Transverse colon (tissue), 4 donors: ENCODE results near the gene ANKIB1. TPM values are rescaled to one million over a fixed set of nuclear protein-coding genes. Genes with fewer than 3 reads are reported as not detected.
"Not testable (repeated sequence)": the region's sequence is repeated elsewhere in the genome, so short reads cannot be mapped to it uniquely, and the experiment has no call there.

Experiments
- DNase-seq: peaks from one replicate; pipeline ENCODE4 v3.0.0-alpha.2; 2019
- H3K27ac ChIP-seq, 4 donors: fragments of 200-600 bp; sonication (generic); 2 replicates each; pipeline ENCODE4 v1.5.1; 2016 to 2018; ENCODE audit warnings: inconsistent platforms in 4 of 4
- H3K27me3 ChIP-seq: fragments of 200-600 bp; sonication (generic); 2 replicates; pipeline ENCODE4 v1.5.1; 2017; ENCODE audit warnings: inconsistent platforms
- H3K36me3 ChIP-seq, 4 donors: fragments of 200-600 bp; sonication (generic); 2 replicates each; pipeline ENCODE4 v1.5.1; 2017 to 2019; ENCODE audit warnings: inconsistent platforms in 4 of 4
- H3K4me1 ChIP-seq, 4 donors: fragments of 200-600 bp; sonication (generic); 2 replicates each; pipeline ENCODE4 v1.5.1; 2017 to 2020; ENCODE audit warnings: inconsistent platforms in 4 of 4
- H3K4me3 ChIP-seq, 4 donors: fragments of 200-600 bp; sonication (generic); 1 replicate in 1 of 4; 2 replicates in 3 of 4; pipeline versions ENCODE4 v1.5.1 to v1.6.1; 2017 to 2019; ENCODE audit warnings: inconsistent platforms in 4 of 4
- H3K9me3 ChIP-seq, 2 donors: fragments of 200-600 bp; sonication (generic); 2 replicates each; pipeline ENCODE4 v1.5.1; 2017 to 2019; ENCODE audit warnings: inconsistent platforms in 2 of 2
- EP300 ChIP-seq: sonication (generic); formaldehyde crosslinking; IDR thresholded peaks from one replicate; pipeline ENCODE4 v1.6.1; 2017; ENCODE audit warnings: antibody characterized with exemption, low read depth
- POLR2A ChIP-seq: fragments of 450-650 bp; IDR thresholded peaks from one replicate; pipeline ENCODE4 v1.6.1; 2016; ENCODE audit warnings: antibody characterized with exemption, mild to moderate bottlenecking, moderate library complexity
- POLR2AphosphoS5 ChIP-seq, 3 donors: sonication (generic); formaldehyde crosslinking; IDR thresholded peaks; one replicate each; pipeline ENCODE4 v1.6.1; 2016; ENCODE audit warnings: antibody characterized with exemption in 3 of 3
- WGBS, 2 donors: methylation state at CpG; one replicate each; pipeline ENCODE4 v1.1.5; 2018; ENCODE audit warnings: low coverage in 1 of 2; 5-methylcytosine and 5-hydroxymethylcytosine counted together
- in situ Hi-C, 4 donors: fragments of 200-750 bp; cut with MboI; loops; one replicate each; pipeline versions ENCODE4 v1.15.0 to v1.15.1; 2017; ENCODE audit warnings: low sequenced_read_pairs in 3 of 4, low pct_ligation_motif_present in 1 of 4, low pct_unique_long_range_greater_than_20kb in 1 of 4
- intact Hi-C: fragments of 100-400 bp; cut with DNase I; formaldehyde crosslinking; loops from one replicate; pipeline ENCODE4 v1.15.1; 2023; ENCODE audit warnings: low total_unique reads
- total RNA-seq, 4 donors: library from RNA; depleted of rRNA; stranded (reverse); fragments of >200 nt; gene quantifications; one replicate each; pipeline ENCODE4 v1.1.0, GENCODE V29; 2016
- TF ChIP-seq, protein P1 (sequence below), 5 experiments: fragments of 200-600 bp in 3 of 5; fragments of 450-650 bp in 2 of 5; sonication (generic) in 3 of 5; IDR thresholded peaks; 1 replicate in 2 of 5; 2 replicates in 3 of 5; pipeline ENCODE4 v1.5.1; 2016 to 2017; ENCODE audit warnings: antibody characterized with exemption in 5 of 5, inconsistent platforms in 3 of 5, mild to moderate bottlenecking in 2 of 5, moderate library complexity in 1 of 5

The ANKIB1 gene
- total RNA-seq, 4 donors from 2014 or later, result 29.9 to 45.9 (median 38.5) TPM

DNA sequence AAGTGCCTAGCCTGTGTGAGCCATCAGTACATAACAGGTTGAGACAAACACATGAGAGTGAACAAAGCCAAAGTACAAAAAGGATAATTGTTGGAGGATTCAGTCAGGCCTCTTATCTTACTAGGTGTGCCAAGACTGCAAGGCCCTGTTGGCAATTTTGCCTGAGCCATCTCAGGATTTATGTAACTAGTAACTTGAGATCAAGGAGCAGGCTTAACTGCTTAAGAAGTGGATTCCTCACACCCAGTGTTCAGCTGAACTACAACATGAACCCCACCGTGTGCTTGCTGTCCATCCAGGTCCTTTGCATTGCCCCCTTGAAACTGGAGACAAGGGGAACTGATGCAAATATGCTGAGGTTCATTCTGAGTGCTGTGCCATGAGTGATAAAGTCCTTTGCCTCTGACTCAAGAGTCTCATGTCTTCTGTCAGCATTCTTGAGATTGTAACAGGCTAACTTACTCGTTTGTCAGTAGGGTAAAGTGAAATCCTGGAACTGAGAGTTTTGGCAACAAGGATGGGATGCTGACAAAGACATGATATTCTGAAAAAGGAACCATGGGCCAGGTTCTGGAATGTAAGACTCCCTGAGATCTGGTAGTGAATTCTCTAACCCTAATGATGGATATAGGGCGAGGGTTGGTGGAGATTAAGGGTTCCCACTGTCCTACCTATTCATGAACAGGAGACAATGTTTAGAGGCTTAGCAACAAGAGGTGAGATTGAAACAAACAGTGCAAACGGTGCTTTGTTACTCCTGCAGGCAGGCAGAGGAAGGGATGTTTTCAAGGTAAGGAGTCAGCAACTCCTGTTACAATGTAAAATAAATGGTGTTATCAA is 157.4 kb downstream of the ANKIB1 start:
- H3K4me1 ChIP-seq, result no peaks in the 10 kb centered on the region
- no peak for DNase-seq
- in situ Hi-C loops (no loop called here), intact Hi-C loops (no loop called here)
- H3K9me3 ChIP-seq, result no peaks in the 10 kb centered on the region
- 67 to 100% methylated on average over 2 to 4 of the region's 4 CpGs for WGBS, 2 donors
- H3K36me3 ChIP-seq, result peaks cover 0 to 5% (median 2%) of the 10 kb centered on the region in 4 donors
- H3K27ac ChIP-seq, result no peak overlapping the region
- no peaks in the 10 kb centered on the region for H3K27me3 ChIP-seq
- H3K4me3 ChIP-seq, result no peak overlapping the region
- TF ChIP-seq POLR2AphosphoS5 (IDR thresholded peaks at IDR 0.05) (no peak), EP300 (no peak), POLR2A (no peak)
- TF ChIP-seq, protein P1, sequence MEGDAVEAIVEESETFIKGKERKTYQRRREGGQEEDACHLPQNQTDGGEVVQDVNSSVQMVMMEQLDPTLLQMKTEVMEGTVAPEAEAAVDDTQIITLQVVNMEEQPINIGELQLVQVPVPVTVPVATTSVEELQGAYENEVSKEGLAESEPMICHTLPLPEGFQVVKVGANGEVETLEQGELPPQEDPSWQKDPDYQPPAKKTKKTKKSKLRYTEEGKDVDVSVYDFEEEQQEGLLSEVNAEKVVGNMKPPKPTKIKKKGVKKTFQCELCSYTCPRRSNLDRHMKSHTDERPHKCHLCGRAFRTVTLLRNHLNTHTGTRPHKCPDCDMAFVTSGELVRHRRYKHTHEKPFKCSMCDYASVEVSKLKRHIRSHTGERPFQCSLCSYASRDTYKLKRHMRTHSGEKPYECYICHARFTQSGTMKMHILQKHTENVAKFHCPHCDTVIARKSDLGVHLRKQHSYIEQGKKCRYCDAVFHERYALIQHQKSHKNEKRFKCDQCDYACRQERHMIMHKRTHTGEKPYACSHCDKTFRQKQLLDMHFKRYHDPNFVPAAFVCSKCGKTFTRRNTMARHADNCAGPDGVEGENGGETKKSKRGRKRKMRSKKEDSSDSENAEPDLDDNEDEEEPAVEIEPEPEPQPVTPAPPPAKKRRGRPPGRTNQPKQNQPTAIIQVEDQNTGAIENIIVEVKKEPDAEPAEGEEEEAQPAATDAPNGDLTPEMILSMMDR (IDR thresholded peaks at IDR 0.05), result no peak

DNA sequence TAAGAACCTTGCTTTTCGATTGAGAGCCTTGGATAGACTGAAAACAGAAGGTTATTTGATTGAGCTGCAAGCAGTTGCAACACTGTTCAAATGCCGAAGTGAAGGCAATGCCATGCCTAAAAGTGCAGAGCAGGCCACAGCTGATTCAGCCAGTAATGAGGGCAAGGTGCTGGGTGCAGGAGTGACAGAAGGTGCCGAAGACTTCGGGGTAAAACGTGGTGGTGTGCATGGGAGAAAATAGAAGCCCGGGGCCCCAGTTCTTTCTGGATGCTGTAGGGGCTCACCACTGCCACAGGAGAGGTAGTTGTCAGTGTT is 157.9 kb downstream of the ANKIB1 start:
- Histone ChIP-seq H3K36me3 (peaks cover 0 to 5% (median 0%) of the 10 kb centered on the region in 4 donors), H3K27me3 (no peaks in the 10 kb centered on the region), H3K27ac (no peak overlapping the region), H3K4me3 (no peak overlapping the region), H3K4me1 (no peaks in the 10 kb centered on the region), H3K9me3 (no peaks in the 10 kb centered on the region)
- 93 to 100% methylated on average over 6 of the region's 6 CpGs for WGBS, 2 donors
- DNase-seq, result no peak
- in situ Hi-C loops, result no loop called here
- no peak for TF ChIP-seq POLR2A
- no peak for TF ChIP-seq EP300
- TF ChIP-seq, protein P1 (IDR thresholded peaks at IDR 0.05), result no peak
- TF ChIP-seq POLR2AphosphoS5 (IDR thresholded peaks at IDR 0.05), result no peak
- intact Hi-C loops, result no loop called here

DNA sequence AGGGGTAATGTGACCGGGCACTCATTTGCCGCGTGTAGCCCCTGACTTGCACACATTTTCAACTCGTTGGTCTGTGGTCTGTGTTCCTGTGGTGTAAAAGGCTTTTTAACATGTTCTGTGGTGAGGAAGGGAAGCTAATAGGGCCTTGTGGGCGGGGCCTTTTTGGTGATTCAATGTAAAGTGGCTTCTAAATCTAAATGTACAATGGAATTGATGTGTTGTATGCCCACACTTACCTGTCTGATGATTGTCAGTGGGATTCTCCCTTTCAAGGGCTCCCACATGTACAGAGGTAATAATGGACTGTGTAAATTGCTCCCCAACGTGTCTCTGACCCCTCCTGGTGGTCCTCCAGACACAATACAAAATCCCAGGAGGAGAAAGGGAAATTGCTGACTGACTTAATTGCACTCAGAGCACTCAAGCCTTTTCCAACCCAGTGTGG is 158.4 kb downstream of the ANKIB1 start:
- no peak overlapping the region for H3K27ac ChIP-seq
- no peak overlapping the region for H3K4me3 ChIP-seq
- no peak for DNase-seq
- no peaks in the 10 kb centered on the region for H3K9me3 ChIP-seq
- no peaks in the 10 kb centered on the region for H3K4me1 ChIP-seq
- no peaks in the 10 kb centered on the region for H3K27me3 ChIP-seq
- no peak for TF ChIP-seq POLR2AphosphoS5 (IDR thresholded peaks at IDR 0.05)
- TF ChIP-seq EP300, result no peak
- TF ChIP-seq POLR2A, result no peak
- TF ChIP-seq, protein P1 (IDR thresholded peaks at IDR 0.05), result no peak
- 70 to 90% methylated on average over 4 to 6 of the region's 6 CpGs for WGBS, 2 donors
- intact Hi-C loops, result no loop called here
- peaks cover 0 to 4% (median 0%) of the 10 kb centered on the region in 4 donors for H3K36me3 ChIP-seq
- in situ Hi-C loops, result no loop called here

DNA sequence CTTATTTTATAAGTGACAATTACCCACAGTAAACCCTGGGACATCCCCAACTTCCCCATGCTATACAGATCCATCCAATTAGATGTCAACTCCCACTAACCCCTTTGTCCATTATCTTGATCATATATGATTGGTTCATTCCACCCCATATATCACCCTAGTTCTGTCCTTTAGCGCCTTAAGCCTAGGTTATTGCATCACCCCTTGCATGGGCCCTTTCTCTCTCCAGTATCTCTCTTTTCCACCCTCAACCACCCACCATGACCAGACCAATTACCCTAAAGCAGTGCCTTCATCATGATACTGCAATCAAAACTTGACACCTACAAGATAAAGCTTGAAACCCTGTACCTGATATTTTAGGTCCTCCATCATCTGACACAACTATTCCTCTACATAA is 163.6 kb downstream of the ANKIB1 start:
- H3K27me3 ChIP-seq, result peaks cover 7% of the 10 kb centered on the region
- intact Hi-C loops (no loop called here), in situ Hi-C loops (no loop called here)
- no peak overlapping the region for H3K4me3 ChIP-seq
- no peaks in the 10 kb centered on the region for H3K9me3 ChIP-seq
- WGBS, 2 donors, result 95 to 100% methylated on average over 1 of the region's 1 CpG
- TF ChIP-seq, protein P1 (IDR thresholded peaks at IDR 0.05), result no peak
- TF ChIP-seq POLR2A (no peak), POLR2AphosphoS5 (IDR thresholded peaks at IDR 0.05) (no peak), EP300 (no peak)
- H3K36me3 ChIP-seq, result no peaks in the 10 kb centered on the region
- no peaks in the 10 kb centered on the region for H3K4me1 ChIP-seq
- no peak for DNase-seq
- no peak overlapping the region for H3K27ac ChIP-seq

DNA sequence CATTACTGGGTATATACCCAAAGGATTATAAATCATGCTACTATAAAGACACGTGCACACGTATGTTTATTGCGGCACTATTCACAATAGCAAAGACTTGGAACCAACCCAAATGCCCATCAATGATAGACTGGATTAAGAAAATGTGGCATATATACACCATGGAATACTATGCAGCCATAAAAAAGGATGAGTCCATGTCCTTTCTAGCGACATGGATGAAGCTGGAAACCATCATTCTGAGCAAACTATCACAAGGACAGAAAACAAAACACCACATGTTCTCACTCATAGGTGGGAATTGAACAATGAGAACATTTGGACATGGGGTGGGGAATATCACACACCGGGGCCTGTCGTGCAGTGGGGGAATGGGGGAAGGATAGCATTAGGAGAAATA is 164.4 kb downstream of the ANKIB1 start:
- H3K27me3 ChIP-seq, H3K9me3 ChIP-seq, in situ Hi-C loops, DNase-seq, H3K4me3 ChIP-seq, H3K27ac ChIP-seq, intact Hi-C loops, H3K36me3 ChIP-seq, H3K4me1 ChIP-seq: not testable (repeated sequence)
- 74 to 94% methylated on average over 4 to 6 of the region's 6 CpGs for whole genome bisulfite sequencing, 2 donors
